Endometrium (tissue), 2 donors: Measurements from ENCODE around the gene ATP6V1A.

Source experiments
- FAIRE-seq: peaks from 2 replicates; lab custom pipeline; 2012; peaks lifted over from hg19 to GRCh38; lab: Jason Lieb, UNC
- donor health status: control.
- donor health status: control.

ATP6V1A gene

DNA sequence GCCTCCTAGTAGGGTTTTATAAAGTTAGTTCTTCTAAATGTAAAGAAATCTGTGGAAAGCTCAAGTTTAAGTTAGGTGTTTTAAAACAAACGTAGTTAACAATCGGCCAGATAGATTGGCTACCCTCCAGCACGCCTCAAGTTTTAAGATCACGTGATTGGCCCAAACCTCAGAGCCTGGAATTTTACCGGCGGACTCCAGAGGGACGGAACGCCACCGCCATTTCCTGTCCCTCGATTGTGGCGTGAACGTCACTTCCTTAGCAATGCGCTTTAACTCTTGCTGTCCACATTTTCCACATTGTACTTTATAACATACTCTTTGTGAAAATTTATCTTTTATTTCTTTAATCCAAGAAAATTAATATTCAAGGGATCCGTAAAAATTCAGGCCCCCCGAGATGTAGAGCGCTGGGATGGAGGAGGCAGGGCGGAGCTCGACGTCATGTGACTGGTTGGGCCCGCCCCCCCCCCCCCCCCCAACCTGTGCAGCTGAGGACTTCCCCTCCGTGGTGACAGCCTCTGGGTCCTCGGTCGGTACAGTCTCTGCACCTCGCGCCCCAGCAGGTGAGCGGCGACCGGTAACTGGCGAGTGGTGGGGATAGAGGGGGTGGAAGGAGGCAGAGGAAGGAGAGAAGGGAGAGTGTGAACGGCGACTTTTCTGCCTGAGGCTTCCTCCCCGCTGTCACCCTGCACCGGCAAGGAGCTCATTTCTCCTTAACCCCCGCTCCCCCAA, at the start of gene ATP6V1A:
Gene ATP6V1A, plus strand, starts transcription at position 488 of the 735 bp plus-strand sequence. CDS start 31,719 bp downstream, outside the sequence.
- peak; percentile 90 for FAIRE-seq

DNA sequence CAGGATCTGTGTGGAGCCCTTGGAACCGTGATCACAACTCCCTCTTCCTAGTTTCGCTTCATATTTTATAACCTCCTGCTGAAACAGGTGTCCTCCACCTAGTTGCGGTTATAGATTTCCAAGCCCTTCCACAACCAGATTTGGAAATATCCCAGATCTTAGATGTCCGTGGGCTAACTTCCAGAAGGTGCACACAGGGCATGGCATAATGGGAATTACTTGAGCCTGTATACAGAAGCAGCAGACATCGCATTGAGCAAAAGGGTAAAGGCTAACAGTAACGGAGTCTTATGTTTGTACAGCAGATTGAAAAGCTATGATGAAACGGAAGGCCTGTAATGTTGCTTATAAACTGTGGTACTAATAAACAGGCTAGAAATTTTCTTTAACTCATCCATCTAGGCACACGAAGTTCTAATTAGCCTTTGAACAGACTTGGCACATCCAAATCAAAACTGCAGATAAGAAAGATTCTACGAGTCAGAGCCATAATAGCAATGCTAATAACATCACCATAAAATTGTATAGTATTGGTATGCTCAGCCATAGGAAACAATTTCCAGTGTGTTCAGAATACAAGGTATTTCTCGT, 49.2 kb upstream of the ATP6V1A start:
- no peak for FAIRE-seq

DNA sequence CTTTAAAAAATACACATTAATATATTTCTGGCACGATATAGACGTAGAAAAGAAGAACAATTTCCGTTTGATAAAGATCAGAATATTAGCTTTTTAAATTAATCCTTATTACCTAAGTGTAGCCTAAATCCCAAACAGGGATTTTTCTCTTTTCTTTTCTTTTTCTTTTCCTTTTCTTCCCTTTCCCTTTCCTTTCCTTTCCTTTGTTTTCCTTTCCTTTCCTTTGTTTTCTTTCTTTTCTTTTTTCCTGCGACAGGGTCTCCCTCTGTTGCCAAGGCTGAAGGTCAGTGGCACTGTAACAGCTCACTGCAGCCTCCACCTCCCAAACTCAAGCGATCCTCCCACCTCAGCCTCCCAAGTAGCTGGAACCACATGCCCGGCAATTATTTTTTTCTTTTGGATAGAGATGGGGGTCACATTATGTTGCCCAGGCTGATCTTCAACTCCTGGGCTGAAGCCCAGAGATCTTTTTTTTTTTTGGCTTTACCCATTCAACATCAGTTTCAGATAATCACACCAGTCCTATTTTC, 48.6 kb upstream of the ATP6V1A start:
- FAIRE-seq: no peak

DNA sequence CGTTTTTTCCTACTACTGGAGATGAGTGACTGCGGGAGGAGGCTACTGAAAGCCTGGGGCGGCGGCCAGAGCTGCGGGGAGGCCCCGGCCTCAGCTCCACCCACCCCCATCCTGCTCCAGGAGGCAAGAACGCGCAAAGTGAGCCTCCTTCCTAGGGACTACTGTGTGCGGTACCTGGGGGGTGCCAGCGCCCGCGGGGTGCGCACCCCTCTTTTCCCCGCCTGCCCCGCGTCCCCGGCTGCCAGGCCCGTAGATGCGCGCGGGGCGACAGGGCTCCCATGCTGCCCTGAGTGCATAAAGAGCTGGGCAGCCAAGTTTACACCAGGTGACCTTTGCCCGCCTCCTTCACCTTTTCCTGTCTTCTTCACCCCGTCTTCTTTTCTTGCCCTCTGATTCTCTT, 47.9 kb upstream of the ATP6V1A start:
- no peak for FAIRE-seq

DNA sequence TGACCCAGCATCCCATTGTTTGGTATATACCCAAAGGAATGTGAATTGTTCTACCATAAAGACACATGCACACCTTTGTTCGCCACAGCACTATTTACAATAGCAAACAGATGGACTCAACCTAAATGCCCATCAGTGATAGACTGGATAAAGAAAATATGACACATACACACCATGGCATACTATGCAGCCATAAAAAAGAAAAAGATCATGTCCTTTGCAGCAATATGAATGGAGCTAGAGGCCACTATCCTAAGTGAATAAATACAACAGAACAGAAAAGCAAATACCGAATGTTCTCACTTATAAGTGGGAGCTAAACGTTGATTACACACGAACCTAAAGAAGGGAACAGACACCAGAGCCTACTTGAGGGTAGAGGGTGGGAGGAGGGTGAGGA, 39.0 kb upstream of the ATP6V1A start:
- no peak for FAIRE-seq

DNA sequence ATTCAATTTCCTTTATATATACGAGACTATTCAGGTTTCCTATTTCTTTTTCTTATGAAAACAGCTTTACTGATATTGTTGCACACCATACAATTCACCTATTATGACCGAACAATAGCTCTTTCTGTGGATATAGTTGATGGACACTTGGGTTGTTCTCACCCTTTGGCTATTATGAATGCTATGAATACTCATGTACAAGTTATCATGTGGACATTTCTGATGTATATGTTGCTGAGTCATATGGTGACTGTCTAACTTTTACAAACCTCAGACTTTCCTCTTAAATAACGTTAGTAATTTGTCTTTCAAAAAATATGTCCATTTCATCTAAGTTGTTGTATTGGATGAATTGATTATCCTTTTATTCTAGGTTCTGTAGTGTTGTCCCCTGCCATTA, 34.7 kb upstream of the ATP6V1A start:
- no peak for FAIRE-seq

DNA sequence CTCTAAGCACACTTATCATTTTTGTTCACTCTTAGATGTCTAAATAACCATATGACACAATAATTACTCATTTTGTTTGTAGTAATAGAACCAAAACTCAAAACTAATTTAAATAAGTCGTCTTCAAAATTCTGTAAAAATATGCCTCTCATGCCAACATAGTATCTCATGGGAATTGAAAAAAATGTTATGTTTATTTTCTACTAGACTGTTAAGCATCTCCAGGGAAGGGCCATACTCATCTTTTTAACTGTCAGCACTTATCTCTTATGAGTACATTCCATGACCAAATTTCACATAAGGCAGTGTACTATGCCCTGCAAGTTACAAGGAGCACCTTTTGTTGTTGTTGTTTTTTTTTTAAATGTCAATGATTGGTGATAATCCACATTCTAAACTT, 32.1 kb upstream of the ATP6V1A start:
- FAIRE-seq: no peak

DNA sequence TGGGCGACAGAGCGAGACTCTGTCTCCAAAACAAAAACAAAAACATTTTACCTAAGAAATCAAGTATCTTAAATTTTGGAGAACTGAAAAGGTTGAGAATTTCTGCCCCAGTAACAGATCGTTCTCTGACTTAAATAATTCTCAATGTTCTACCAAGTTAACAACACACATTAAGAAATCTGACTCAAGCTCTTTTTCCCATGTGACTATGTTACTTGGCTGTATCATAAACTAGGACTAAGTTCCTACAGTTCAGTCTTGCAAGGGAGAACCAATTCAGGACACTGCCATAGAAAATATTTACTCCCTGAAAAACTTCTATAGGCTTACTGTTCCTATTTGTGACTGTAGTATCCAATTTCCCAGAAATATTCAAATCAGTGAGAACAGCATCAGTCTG, 29.5 kb upstream of the ATP6V1A start:
- no peak for FAIRE-seq

DNA sequence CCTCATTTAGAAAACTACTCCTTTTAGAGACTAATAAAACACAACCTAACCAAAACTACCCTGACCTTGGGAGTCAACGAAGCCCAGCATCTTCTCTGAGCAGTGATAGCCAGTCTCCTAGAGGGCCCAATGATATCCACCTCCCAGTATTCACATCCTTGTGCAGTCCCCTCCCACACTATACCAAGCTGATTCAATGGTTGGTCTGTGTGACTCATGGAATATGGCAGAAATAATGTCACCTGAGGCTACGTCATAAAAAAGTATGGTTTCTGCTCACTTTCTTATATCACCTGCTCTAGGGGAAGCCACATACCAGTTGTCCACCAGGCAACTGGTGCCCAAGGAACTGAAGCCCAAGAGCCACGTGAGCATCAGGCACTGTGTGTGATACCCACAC, 29.0 kb upstream of the ATP6V1A start:
- no peak for FAIRE-seq

DNA sequence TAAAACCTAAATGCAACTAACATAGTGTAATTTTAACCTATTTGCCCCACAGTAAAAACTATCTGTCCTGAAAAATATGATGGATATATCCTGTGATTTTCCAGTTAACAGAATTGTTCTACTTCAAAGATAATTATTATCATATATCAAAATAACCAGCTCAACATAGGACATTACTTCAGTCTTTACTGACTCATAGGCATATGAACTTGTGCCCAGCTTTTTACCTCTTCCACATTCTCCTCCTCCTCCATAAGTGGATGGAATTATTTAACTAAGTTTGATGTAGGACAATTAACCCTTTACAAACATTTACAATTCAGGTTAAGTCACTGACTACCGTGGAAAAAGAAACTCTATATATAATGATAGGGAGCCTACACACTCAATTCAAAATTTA, 27.5 kb upstream of the ATP6V1A start:
- no peak for FAIRE-seq

DNA sequence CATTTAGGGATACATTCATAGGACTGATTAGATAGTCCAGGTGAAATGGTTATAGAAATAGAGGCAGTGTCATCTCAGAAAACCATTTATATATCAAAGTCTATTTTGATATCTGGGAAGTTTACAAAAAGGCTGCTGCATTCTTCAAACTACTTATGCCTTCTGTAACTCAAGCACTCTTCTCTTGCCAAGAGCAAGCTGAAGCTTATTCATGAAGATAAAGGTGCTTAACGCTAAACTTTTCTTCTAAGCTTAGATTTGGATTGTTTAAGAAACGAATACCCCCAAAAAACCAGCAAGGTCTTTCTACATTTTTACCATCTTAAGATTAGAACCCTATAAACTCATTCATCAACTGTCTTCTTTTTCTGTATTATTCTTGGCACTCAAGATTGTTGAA, 27.1 kb upstream of the ATP6V1A start:
- FAIRE-seq: no peak

DNA sequence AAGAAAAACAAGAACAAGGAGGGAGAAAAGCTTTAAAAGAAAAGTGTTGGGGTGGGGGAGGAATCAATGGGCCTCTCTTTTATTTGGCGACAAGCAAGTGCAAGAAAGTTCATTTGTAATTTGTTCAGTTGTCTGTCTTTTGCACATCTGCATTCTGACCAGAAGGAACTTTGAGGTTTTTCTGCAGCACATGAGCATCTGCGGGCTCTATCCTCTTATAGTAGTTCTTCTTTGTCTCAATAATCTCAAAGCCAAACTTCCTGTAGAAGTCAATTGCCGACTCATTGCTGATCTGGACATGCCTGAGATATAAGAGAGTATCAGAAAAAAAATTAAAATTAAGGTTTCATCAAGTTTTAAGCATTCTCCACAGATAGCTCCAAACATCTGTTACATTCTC, 25.2 kb upstream of the ATP6V1A start:
- no peak for FAIRE-seq

DNA sequence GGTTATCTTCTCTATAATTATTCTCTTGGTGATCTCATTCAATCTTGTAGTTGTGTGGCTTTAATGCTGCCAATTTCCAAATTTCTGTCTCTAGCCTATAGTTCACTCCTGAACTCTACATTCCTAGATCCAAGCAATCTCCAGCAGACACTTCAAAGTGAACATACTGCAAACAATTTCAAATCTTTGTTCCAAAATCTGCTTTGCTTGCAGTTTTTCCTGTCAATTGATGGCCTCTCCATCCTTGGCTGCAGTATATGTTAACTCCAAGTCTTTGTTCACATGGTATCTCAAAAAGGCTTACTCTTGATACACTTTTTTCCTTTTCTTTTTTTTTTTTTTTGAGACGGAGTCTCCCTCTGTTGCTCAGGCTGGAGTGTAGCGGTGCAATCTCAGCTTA, 18.2 kb upstream of the ATP6V1A start:
- no peak for FAIRE-seq

DNA sequence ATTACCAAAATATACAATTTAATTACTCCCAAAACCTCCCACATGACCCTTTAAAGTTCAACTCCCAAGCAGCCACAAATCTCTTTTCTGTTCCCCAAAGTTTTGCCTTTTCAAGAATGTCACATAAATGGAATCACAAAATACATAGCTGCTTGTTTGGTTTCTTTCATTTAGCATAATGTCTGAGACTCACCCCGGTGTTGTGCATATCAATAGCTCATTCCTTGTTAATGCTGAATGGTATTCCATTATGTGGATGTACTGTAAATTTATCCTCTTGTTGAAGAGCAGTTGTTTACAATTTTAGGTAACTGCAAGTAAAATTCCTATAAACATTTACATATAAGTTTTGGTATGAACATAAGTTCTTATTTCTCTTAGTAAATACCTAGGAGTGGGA, 16.3 kb upstream of the ATP6V1A start:
- no peak for FAIRE-seq

DNA sequence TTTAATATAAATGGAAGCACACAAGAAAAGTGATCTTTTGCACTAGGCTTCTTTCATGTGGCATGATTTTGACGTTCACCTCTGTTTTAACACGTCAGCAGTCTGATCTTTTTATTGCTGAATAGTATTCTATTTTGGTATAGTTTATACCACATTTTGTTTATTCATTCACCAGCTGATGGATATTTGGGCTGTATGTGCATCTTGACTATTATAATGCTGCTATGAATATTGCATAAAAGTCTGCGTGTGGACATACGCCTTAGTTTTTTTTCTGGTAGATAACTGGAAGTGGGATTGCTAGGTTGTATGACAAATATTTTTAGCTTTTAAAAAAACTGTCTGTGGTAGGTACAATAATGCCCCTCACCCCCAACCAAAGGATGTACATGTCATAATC, 15.1 kb upstream of the ATP6V1A start:
- no peak for FAIRE-seq

DNA sequence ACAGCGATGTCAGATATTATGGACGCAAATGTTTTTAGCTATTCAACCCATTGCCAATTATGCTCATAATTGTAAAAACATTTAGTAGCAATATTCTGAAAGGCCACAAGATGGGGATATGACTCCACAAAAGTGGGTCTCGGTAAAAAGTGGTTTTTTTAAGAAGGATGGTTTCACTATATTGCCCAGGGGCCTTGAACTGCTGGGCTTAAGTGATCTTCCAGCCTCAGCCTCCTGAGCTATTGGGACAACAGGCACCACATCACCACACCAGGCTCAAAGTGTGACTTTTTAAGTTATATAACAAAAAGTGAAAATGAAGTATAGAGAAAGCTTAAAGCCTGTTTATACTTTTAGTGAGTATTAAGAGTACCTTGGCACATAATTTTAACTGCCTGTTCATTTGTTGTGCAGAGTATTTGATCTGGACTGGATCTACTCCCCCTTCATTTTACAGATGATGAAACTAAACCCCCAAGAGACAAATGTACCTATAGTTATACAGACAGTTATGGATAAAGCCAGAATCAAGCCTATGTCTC, 10.2 kb upstream of the ATP6V1A start:
- FAIRE-seq: peak; percentile 86

DNA sequence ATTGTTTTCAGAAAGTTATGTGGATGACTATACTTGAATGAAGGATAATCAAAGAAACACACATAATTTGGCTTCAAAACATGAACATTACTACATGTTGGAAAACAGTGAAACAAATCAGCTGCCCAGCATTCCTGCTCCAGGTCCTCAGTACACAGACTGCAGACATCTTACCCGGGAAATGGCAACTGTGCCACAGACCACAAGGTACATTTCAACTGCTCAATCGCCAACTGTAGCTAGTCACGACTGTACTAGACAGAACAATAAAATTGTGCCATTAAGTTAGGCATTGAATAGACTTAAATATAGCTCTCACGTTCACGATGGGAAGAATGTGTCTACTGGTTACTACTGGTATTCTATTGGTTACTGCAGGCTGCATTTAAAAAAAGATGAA, 5.7 kb upstream of the ATP6V1A start:
- no peak for FAIRE-seq

DNA sequence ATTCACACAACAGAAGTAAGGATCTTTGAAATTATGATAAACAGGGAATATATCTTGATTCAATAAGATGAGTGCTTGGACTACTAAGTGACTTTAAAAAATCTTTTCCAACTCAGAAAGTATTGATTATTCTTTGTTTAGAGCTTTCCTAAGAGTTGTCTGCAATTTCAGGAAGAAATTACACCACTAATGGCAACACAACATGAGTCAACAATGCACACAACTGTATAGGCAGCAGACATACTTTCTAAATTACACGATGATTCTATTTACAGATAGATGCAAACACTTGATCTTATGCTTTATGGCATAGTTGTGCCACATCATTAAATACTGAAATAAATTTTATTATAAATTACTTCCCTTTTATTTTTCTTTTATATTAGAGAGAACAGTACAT, 5.2 kb upstream of the ATP6V1A start:
- peak; percentile 8 for FAIRE-seq

DNA sequence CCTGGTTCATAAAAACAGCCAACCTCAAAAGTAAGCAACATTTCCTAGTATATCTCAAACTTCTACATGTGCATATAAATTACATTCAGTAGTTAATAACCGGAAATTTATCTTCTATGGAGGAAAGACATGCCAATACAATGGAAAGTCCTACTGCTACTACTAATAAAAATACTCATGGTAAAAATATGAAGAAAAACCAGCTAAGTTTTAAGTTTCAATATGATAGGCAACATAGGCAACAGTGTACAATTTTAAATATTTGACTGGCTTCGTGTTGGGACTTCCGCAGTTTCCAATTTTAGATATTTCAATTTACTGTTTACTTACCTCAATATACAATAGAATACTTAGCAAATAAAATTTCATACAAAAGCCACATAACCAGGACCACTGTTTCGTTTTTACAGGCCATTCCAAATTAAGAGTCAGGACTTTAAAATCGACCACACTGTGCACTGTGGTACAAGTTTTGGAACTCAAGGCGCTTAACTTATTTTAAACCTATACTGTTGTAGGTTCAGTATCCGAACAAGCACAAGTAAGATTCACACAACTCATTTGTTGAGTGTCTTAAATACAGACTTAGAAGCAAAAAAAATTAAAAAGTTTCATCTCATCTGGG, 3.7 kb upstream of the ATP6V1A start:
- no peak for FAIRE-seq

DNA sequence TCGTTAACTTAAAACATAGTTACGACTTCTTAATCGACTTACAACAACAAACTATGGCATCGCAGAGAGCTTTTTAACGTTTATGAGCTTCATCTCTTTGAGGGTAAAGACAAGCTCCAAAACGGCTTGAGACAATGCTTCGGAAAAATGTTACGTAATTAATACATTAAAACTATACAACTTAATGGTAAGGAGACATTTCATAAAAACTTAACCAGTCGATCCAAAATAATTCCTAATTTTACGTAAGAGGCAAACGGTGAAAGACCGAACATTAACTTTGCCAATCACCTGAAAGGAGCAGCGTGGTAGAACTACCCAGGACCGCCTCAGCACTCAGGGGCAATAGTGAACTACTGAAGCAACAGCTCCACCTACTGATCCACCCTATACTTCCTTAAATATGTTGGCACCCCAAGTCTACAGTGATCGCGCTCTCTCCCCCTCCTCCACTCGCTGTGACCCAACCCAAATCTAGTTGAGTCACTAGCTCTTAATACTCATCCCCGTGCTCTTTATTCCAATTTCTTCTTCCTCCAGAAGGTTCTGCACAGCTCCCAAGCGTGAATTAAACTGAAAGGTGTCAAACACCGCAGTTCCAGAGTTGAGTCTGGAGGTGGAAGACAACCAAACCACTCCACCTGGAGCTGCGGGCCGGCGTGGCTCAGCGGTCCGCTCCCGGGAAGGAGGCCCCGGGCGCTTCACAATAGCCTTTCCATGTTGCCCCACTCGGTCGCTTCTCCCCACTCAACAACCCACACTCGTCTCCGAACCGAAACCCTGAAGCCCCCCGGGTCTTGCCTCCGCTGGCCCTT, 1.7 kb upstream of the ATP6V1A start:
- peak; percentile 75 for FAIRE-seq

DNA sequence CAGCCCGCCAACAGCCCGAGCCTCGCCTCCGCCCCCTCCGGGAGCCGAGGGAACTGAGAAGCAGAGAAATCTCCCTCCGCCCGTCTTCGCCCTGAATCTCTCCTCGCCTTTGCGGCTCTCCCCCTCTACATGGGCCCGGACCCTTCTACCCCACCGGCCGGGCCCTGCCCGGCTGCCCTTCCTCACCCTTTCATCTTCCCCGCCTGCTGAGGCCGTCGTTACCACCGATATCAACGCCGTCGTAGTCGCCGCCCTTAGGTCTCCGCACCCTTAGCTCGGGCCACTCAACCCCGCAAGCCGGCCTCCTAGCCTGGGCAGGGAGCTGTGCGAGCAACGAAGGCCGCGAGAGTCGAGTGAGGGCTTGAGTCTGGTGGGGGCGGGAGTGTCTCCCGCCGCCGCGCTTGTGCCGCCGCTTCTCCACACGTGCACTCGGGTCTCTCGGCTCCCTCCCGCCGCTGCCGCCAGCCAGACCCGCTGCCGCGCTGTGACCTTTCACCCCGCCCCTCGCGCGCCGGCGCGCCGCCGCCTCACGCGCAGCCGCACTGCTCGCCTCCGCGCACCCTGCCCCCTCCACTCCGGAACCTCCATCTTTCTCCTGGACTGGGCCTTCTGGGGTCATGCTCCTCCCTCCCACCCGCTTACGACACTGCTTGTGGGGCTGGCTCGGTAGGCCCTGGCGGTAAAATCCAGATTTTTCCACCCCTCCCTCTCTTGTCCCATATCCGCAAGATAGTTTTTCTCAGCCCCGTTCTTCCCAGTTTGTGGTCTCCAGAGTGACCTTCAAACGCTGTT, 883 bp upstream of the ATP6V1A start, which contains the start of gene NAA50:
Gene NAA50, minus strand, starts transcription at position 494 of the 792 bp plus-strand sequence. Its CDS starts 300 bp downstream, at position 194.
- FAIRE-seq: no peak
